Measurements from ENCODE around the gene FBXW2. TPM values are rescaled to one million over a fixed set of nuclear protein-coding genes. Genes with fewer than 3 reads are reported as not detected.

FBXW2 gene
- total and polyA plus RNA-seq, 2 donors (not counting 3 experiments of a cell fraction or from before 2014, with no cell fraction given) = 32.5 to 70.2 TPM

GRCh38 chr9:120778758-120779157, 14.5 kb downstream of the FBXW2 start:
- FAIRE-seq = no peak
- H3K36me3 ChIP-seq (ENCODE audit: control insufficient read depth in 2 of 2, extremely low read depth in 1 of 2, insufficient read depth in 2 of 2, low read length in 2 of 2) = peaks cover 6 to 7% of the 10 kb centered on the region in 2 experiments
- H3K9me1 ChIP-seq (replicated peaks; ENCODE audit: control insufficient read depth, extremely low read depth, insufficient read depth, low read length) = no peaks in the 10 kb centered on the region
- H3K27ac ChIP-seq (ENCODE audit: insufficient read depth, low read depth, low read length) = no peak overlapping the region
- H2AFZ ChIP-seq (ENCODE audit: low read depth, low read length) = no peak overlapping the region
- H3K79me2 ChIP-seq (ENCODE audit: control insufficient read depth, insufficient read depth, low read length) = peaks cover 19% of the 10 kb centered on the region
- H3K27me3 ChIP-seq (ENCODE audit: control insufficient read depth in 2 of 2, insufficient read depth in 2 of 2, low read length in 2 of 2) = no peaks in the 10 kb centered on the region
- dilution Hi-C loops (cut with MboI; ENCODE audit: extremely low pct_ligation_motif_present, low sequenced_read_pairs) (no loop called here), intact Hi-C loops (cut with micrococcal nuclease) (no loop called here)
- no peak overlapping the region for H3K9ac ChIP-seq (replicated peaks; ENCODE audit: extremely low read depth, insufficient read depth, low read length)
- no peak overlapping the region for H3K4me2 ChIP-seq (ENCODE audit: insufficient read depth, low read length)
- no peaks in the 10 kb centered on the region for H3K4me1 ChIP-seq (ENCODE audit: control insufficient read depth, extremely low read depth, insufficient read depth, low read length)
- no peaks in the 10 kb centered on the region for H3K9me3 ChIP-seq (replicated peaks; ENCODE audit: control insufficient read depth, insufficient read depth, low read length)
- H4K20me1 ChIP-seq (replicated peaks; ENCODE audit: control insufficient read depth, extremely low read depth, insufficient read depth, low read length) = no peaks in the 10 kb centered on the region
- POLR2A ChIA-PET = no interaction called here
- no peak for DNase-seq (ENCODE audit: low read depth, low spot score)
- no TSS peak for BruUV-seq (replicated peaks)
- TF ChIP-seq, protein P1, sequence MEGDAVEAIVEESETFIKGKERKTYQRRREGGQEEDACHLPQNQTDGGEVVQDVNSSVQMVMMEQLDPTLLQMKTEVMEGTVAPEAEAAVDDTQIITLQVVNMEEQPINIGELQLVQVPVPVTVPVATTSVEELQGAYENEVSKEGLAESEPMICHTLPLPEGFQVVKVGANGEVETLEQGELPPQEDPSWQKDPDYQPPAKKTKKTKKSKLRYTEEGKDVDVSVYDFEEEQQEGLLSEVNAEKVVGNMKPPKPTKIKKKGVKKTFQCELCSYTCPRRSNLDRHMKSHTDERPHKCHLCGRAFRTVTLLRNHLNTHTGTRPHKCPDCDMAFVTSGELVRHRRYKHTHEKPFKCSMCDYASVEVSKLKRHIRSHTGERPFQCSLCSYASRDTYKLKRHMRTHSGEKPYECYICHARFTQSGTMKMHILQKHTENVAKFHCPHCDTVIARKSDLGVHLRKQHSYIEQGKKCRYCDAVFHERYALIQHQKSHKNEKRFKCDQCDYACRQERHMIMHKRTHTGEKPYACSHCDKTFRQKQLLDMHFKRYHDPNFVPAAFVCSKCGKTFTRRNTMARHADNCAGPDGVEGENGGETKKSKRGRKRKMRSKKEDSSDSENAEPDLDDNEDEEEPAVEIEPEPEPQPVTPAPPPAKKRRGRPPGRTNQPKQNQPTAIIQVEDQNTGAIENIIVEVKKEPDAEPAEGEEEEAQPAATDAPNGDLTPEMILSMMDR (IDR thresholded peaks at IDR 0.05; ENCODE audit: extremely low read depth in 1 of 2, insufficient read depth in 1 of 2, low read depth in 1 of 2, low read length in 2 of 2) = no peak
- TF ChIP-seq EZH2 (IDR thresholded peaks at IDR 0.05; ENCODE audit: borderline replicate concordance, low read depth, low read length, severe bottlenecking) (no peak), FOS (IDR thresholded peaks at IDR 0.05; ENCODE audit: borderline replicate concordance, insufficient read depth, low read length) (no peak), POLR2A (IDR thresholded peaks at IDR 0.05; ENCODE audit: low read depth, low read length) (no peak), POLR2AphosphoS5 (IDR thresholded peaks at IDR 0.05; ENCODE audit: insufficient read depth, low read depth, low read length) (no peak), JUN (IDR thresholded peaks at IDR 0.05; ENCODE audit: borderline replicate concordance, insufficient read depth, insufficient read length, low read depth) (no peak), GATA2 (IDR thresholded peaks at IDR 0.05; ENCODE audit: insufficient read depth, insufficient read length, low read depth, low read length) (no peak), MYC (IDR thresholded peaks at IDR 0.05; ENCODE audit: low read depth, low read length) (no peak)
- TF ChIP-seq, protein P2, sequence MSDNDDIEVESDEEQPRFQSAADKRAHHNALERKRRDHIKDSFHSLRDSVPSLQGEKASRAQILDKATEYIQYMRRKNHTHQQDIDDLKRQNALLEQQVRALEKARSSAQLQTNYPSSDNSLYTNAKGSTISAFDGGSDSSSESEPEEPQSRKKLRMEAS (IDR thresholded peaks at IDR 0.05; ENCODE audit: insufficient read depth, insufficient read length) = no peak
- CTCF ChIA-PET = interaction anchor here (0.7 kb wide), 1 partner anchor 11 kb away, joined by 4 read pairs; no protein-coding TSS in a partner anchor
- no peak overlapping the region for H3K4me3 ChIP-seq (replicated peaks in 1 of 3; ENCODE audit: insufficient read depth in 1 of 3, low read depth in 1 of 3, low read length in 3 of 3)
